Vagina (tissue), 2 donors: ENCODE measurements around the gene KATNAL1. TPM values are rescaled to one million over a fixed set of nuclear protein-coding genes. Genes with fewer than 3 reads are reported as not detected.

Experiments
- DNase-seq, 2 donors: peaks; one replicate each; pipeline ENCODE4 v3.0.0-alpha.2; 2017; ENCODE audit errors: extremely low spot score in 2 of 2
- H3K27ac ChIP-seq: fragments of 200-600 bp; sonication (generic); one replicate; pipeline ENCODE4 v1.5.1; 2019
- H3K27me3 ChIP-seq: fragments of 200-600 bp; sonication (generic); one replicate; pipeline ENCODE4 v1.5.1; 2019
- H3K36me3 ChIP-seq, 2 donors: fragments of 200-600 bp; sonication (generic); one replicate each; pipeline ENCODE4 v1.5.1; 2017 to 2019
- H3K4me1 ChIP-seq: fragments of 200-600 bp; sonication (generic); one replicate; pipeline ENCODE4 v1.5.1; 2019
- H3K4me3 ChIP-seq, 2 donors: fragments of 200-600 bp; sonication (generic); 1 replicate in 1 of 2; 2 replicates in 1 of 2; pipeline ENCODE4 v1.5.1; 2016 to 2019
- H3K9me3 ChIP-seq: fragments of 200-600 bp; sonication (generic); one replicate; pipeline ENCODE4 v1.5.1; 2019
- POLR2A ChIP-seq, 2 donors: fragments of 450-650 bp; IDR thresholded peaks; one replicate each; pipeline ENCODE4 v1.6.1; 2017; ENCODE audit warnings: antibody characterized with exemption in 2 of 2, mild to moderate bottlenecking in 2 of 2, moderate library complexity in 2 of 2
- POLR2AphosphoS5 ChIP-seq, 2 donors: sonication (generic); formaldehyde crosslinking; IDR thresholded peaks; one replicate each; pipeline ENCODE4 v1.9.0; 2017; ENCODE audit warnings: antibody characterized with exemption in 2 of 2, mild to moderate bottlenecking in 2 of 2, low read depth in 1 of 2; ENCODE audit not compliant: insufficient read depth in 1 of 2
- intact Hi-C: fragments of 100-400 bp; cut with DNase I; formaldehyde crosslinking; loops from one replicate; pipeline ENCODE4 v1.15.1; 2023
- total RNA-seq: library from RNA; depleted of rRNA; stranded (reverse); fragments of >200 nt; gene quantifications from one replicate; pipeline ENCODE4 v1.2.3, GENCODE V29; 2016
- TF ChIP-seq, protein P1 (sequence below), 3 experiments: fragments of 450-650 bp in 2 of 3; fragments of 200-600 bp in 1 of 3; sonication (generic) in 1 of 3; IDR thresholded peaks; one replicate each; pipeline ENCODE4 v1.5.1; 2017 to 2019; ENCODE audit warnings: antibody characterized with exemption in 3 of 3, mild to moderate bottlenecking in 2 of 3, moderate library complexity in 2 of 3

Gene KATNAL1
- total RNA-seq, 1 donor from 2014 or later: 20.6 TPM

DNA sequence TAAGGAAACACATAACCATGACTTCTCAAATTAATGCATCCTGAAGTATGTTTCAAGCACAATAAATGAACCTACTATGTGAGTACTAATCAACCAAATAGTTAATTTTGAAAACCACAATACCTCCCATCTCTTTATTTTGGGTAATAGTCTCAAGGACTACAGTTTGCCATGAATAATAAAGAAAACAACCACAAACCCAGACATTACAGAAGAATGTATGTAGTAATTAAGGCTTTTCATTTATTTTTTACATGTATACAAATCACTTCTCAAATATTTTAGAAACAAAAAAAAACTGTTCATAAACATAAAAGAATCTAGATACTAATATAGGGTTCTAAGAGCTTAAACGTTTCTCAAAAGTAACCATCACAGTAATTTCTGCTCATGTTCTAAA lies 6.8 kb downstream of the KATNAL1 start:
- H3K9me3 ChIP-seq: no peaks in the 10 kb centered on the region
- TF ChIP-seq POLR2A (IDR thresholded peaks at IDR 0.05) (no peak), POLR2AphosphoS5 (IDR thresholded peaks at IDR 0.05; ENCODE audit: insufficient read depth in 1 of 2, low read depth in 1 of 2) (no peak)
- TF ChIP-seq, protein P1, sequence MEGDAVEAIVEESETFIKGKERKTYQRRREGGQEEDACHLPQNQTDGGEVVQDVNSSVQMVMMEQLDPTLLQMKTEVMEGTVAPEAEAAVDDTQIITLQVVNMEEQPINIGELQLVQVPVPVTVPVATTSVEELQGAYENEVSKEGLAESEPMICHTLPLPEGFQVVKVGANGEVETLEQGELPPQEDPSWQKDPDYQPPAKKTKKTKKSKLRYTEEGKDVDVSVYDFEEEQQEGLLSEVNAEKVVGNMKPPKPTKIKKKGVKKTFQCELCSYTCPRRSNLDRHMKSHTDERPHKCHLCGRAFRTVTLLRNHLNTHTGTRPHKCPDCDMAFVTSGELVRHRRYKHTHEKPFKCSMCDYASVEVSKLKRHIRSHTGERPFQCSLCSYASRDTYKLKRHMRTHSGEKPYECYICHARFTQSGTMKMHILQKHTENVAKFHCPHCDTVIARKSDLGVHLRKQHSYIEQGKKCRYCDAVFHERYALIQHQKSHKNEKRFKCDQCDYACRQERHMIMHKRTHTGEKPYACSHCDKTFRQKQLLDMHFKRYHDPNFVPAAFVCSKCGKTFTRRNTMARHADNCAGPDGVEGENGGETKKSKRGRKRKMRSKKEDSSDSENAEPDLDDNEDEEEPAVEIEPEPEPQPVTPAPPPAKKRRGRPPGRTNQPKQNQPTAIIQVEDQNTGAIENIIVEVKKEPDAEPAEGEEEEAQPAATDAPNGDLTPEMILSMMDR (IDR thresholded peaks at IDR 0.05): no peak
- H3K27me3 ChIP-seq: no peaks in the 10 kb centered on the region
- peaks cover 65% of the 10 kb centered on the region for H3K4me1 ChIP-seq
- intact Hi-C loops: no loop called here
- no peak for DNase-seq
- no peak overlapping the region for H3K4me3 ChIP-seq
- H3K36me3 ChIP-seq: no peaks in the 10 kb centered on the region
- H3K27ac ChIP-seq: no peak overlapping the region

DNA sequence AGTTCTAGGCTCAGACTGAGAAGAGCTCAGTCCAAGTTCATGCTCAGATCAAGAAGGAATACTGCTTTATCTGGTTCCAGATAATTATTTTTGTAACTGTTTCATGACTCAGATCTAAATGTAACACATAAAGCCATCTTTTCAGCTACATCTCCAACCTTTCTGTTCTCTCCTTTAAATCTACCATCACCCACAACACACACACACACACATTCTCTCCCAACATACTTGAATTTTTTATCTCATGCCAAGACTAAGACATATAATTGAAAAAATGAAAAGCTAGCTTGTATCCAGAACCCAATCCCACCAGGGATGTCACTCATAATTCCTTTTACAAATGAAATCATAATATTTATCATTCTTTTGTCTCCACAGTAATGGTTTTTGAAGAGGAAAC lies 7.6 kb downstream of the KATNAL1 start:
- intact Hi-C loops: no loop called here
- TF ChIP-seq, protein P1 (IDR thresholded peaks at IDR 0.05): no peak
- no peak for TF ChIP-seq POLR2AphosphoS5 (IDR thresholded peaks at IDR 0.05; ENCODE audit: insufficient read depth in 1 of 2, low read depth in 1 of 2)
- TF ChIP-seq POLR2A (IDR thresholded peaks at IDR 0.05): no peak
- H3K27ac ChIP-seq: no peak overlapping the region
- no peaks in the 10 kb centered on the region for H3K27me3 ChIP-seq
- no peak for DNase-seq
- peaks cover 62% of the 10 kb centered on the region for H3K4me1 ChIP-seq
- no peaks in the 10 kb centered on the region for H3K9me3 ChIP-seq
- no peak overlapping the region for H3K4me3 ChIP-seq
- no peaks in the 10 kb centered on the region for H3K36me3 ChIP-seq

DNA sequence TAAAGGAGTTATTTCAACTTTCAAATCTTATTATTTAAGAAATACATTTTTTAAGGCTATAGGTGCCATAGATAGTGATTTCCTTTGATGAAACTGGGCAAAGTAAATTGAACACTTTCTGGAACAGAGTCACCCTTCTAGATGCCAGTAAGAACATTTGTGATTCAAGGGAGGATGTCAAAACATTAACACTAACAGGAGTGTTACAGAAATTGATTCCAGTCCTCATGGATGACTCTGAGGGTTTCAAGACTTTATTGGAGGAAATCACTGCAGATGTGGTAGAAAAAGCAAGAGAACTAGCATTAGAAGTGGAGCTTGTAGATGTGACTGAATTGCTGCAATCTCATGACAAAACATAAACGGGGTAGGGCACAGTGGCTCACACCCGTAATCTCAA lies 12.2 kb downstream of the KATNAL1 start:
- H3K4me3 ChIP-seq: no peak overlapping the region
- no peaks in the 10 kb centered on the region for H3K36me3 ChIP-seq
- TF ChIP-seq POLR2AphosphoS5 (IDR thresholded peaks at IDR 0.05; ENCODE audit: insufficient read depth in 1 of 2, low read depth in 1 of 2): no peak
- H3K27me3 ChIP-seq: no peaks in the 10 kb centered on the region
- no peaks in the 10 kb centered on the region for H3K9me3 ChIP-seq
- no peak overlapping the region for H3K27ac ChIP-seq
- intact Hi-C loops: no loop called here
- DNase-seq: no peak
- peaks cover 35% of the 10 kb centered on the region for H3K4me1 ChIP-seq

GRCh38 chr13:30294004-30294403 lies 13.3 kb downstream of the KATNAL1 start:
- intact Hi-C loops: no loop called here
- H3K27me3 ChIP-seq: no peaks in the 10 kb centered on the region
- H3K9me3 ChIP-seq: no peaks in the 10 kb centered on the region
- peaks cover 37% of the 10 kb centered on the region for H3K4me1 ChIP-seq
- H3K36me3 ChIP-seq: no peaks in the 10 kb centered on the region
- TF ChIP-seq POLR2A (IDR thresholded peaks at IDR 0.05): no peak
- no peak overlapping the region for H3K4me3 ChIP-seq
- H3K27ac ChIP-seq: no peak overlapping the region
- DNase-seq: no peak

- TF ChIP-seq, protein P1 (IDR thresholded peaks at IDR 0.05): no peak
- TF ChIP-seq POLR2A (IDR thresholded peaks at IDR 0.05): no peak
- TF ChIP-seq POLR2AphosphoS5 (IDR thresholded peaks at IDR 0.05; ENCODE audit: insufficient read depth in 1 of 2, low read depth in 1 of 2): no peak
- Histone ChIP-seq H3K27me3 (no peaks in the 10 kb centered on the region), H3K36me3 (no peaks in the 10 kb centered on the region), H3K27ac (no peak overlapping the region), H3K4me3 (no peak overlapping the region), H3K9me3 (no peaks in the 10 kb centered on the region), H3K4me1 (peaks cover 54% of the 10 kb centered on the region)
- intact Hi-C loops: no loop called here
- DNase-seq: no peak
Measured at GRCh38 chr13:30292325-30292724, 15.0 kb downstream of the KATNAL1 start.

- Histone ChIP-seq H3K4me1 (peaks cover 53% of the 10 kb centered on the region), H3K4me3 (no peak overlapping the region), H3K36me3 (no peaks in the 10 kb centered on the region), H3K9me3 (no peaks in the 10 kb centered on the region), H3K27me3 (no peaks in the 10 kb centered on the region), H3K27ac (no peak overlapping the region)
- TF ChIP-seq POLR2AphosphoS5 (IDR thresholded peaks at IDR 0.05; ENCODE audit: insufficient read depth in 1 of 2, low read depth in 1 of 2) (no peak), POLR2A (IDR thresholded peaks at IDR 0.05) (no peak)
- TF ChIP-seq, protein P1 (IDR thresholded peaks at IDR 0.05): no peak
- DNase-seq: no peak
- intact Hi-C loops: no loop called here
Measured at GRCh38 chr13:30290812-30291436, 16.4 kb downstream of the KATNAL1 start.
